Astrocyte (in vitro differentiated cells and primary cell): Measurements from ENCODE around the gene NLE1.

Experiments
- CTCF ChIP-seq: IDR thresholded peaks from 2 replicates; pipeline ENCODE4 v1.5.1; 2011; ENCODE audit warnings: low read depth, mild to moderate bottlenecking, inconsistent platforms, low read length, moderate library complexity; ENCODE audit not compliant: insufficient read depth
- EZH2 ChIP-seq: IDR thresholded peaks from 2 replicates; pipeline ENCODE4 v1.6.1; 2012; ENCODE audit warnings: mild to moderate bottlenecking, low read length, inconsistent platforms; ENCODE audit not compliant: insufficient read depth

GRCh38 chr17:35164716-35165115, 22.6 kb upstream of the NLE1 start:
- TF ChIP-seq CTCF (no peak), EZH2 (no peak)
